NCI-H1105 (cell line): ENCODE results near the gene CD300C.
"Not testable (repeated sequence)": the region's sequence is repeated elsewhere in the genome, so short reads cannot be mapped to it uniquely, and the experiment has no call there.

Experiments
- DNase-seq: peaks from one replicate; lab custom pipeline; 2025; lab: John Stamatoyannopoulos, UW

CD300C gene

GRCh38 chr17:74512624-74513091 is 33.3 kb downstream of the CD300C start:
- no peak for DNase-seq

DNA sequence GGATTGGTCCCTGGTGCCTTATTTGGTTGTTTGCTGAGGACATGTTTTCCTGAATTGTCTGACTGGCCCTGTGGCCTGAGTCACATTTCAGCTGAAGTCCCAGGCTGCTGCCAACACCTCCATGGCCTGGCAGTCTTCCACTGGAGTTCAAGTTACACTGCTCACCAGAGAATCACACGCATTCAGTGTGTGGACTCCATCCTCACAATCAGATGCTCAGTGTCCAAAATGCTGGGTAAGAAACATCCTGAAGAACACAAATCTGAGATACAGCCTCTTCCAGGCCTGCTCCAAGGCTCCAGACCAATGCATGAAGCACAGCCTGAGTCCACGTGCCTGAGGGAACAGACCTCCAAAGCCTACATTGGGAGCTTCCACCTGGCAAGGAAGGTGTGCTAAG is 33.9 kb downstream of the CD300C start:
- DNase-seq: no peak

DNA sequence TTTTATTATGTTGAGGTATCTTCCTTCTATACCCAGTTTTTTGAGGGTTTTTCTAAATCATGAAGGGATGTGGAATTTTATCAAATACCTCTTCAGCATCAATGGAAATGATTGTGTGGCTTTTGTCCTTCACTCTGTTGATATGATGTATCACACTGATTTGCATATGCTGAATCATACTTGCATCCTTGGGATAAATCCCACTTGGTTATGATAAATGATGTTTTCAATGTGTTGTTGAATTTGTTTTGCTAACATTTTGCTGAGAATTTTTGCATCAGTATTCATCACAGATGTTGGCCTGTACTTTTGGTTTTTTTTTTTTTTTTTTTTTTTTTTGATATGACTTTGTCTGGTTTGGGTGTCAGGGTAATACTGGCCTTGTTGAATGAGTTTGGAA is 37.8 kb downstream of the CD300C start:
- DNase-seq: no peak

DNA sequence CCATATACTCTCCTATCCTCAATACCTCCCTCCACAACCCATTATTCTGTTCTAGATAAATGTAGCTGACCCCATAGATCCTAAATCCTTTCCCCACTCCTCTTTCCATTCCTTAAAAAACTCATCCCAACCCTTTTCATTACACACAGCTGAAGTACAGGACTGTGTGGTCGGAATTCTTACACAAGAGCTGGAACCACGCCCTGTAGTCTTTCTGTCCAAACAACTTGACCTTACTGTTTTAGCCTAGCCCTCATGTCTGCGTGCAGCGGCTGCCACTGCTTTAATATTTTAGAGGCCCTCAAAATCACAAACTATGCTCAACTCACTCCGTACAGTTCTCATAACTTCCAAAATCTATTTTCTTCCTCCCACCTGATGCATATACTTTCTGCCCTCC is 42.0 kb downstream of the CD300C start:
- DNase-seq: not testable (repeated sequence)

GRCh38 chr17:74502861-74503260 is 43.1 kb downstream of the CD300C start:
- DNase-seq: no peak

- DNase-seq: no peak
Observed at GRCh38 chr17:74499992-74500391, 45.9 kb downstream of the CD300C start.

DNA sequence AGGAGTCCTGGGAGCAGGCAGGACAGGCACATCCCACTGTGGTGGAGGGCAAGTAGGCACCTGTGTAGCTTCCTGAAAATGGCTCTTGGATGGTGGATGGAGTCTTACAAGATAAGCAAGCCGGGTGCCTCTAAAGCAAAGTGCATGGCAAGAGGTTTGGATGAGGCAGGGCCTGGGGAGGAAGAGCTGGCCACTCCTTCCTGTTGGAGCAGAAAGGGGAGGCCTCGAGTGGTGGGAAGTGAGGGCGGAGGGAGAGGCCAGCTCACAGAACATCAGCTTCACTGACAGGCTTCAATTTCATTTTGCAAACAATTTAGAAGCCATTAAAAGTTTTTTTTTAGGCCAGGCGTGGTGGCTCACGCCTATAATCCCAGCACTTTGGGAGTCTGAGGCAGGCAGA is 48.4 kb downstream of the CD300C start:
- DNase-seq: no peak

- peak; percentile 18 for DNase-seq
Observed at GRCh38 chr17:74493331-74493833, 52.5 kb downstream of the CD300C start.

- DNase-seq: no peak
Observed at GRCh38 chr17:74491626-74492025, 54.3 kb downstream of the CD300C start.
